GM21528 (cell line): ENCODE results near the gene MYH7.
"Not testable (repeated sequence)": the region's sequence is repeated elsewhere in the genome, so short reads cannot be mapped to it uniquely, and the experiment has no call there.

Source experiments
- ATAC-seq: cut with Tn5 transposase; IDR thresholded peaks from one replicate; pipeline ENCODE4 v1.9.1; 2021; ENCODE audit warnings: mild to moderate bottlenecking, moderate library complexity; ENCODE audit not compliant: unreplicated experiment, low FRiP score

Gene MYH7

GRCh38 chr14:23431486-23431885, 4.0 kb downstream of the MYH7 start:
- ATAC-seq, result no peak

- no peak for ATAC-seq
Observed at GRCh38 chr14:23430723-23431085, 4.8 kb downstream of the MYH7 start.

DNA sequence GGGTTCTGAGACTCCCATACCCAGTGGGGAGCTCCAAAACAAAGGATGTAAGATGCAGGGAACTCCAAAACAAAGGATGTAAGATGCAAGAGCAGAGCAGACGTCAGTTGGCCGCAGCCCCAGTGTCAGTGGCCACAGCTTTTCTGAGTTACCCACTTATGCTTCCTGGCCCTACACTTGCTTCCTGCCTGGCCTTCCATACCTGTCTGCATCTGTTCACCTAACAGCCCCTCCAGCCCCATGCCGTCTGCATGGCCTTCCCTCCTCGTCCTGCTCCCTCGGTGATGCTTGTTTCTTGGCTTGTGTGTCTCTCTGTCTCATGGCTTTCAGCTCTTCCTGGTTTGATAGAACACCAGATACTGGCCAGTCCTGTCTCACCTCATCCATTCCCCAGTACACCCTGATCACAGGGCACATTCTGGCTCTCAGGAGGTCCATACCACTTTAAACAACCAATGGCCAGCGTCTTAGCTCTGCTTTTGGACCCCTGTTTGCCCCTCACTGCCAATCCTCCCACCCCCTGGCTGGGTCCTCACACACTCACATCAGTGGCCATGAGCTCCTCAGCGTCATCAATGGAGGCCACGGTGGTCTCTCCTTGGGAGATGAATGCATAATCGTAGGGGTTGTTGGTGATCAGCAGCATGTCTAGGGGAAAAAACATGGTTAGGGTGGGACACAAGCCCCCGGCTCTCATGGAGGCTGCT, 5.3 kb downstream of the MYH7 start:
- ATAC-seq, result no peak

- ATAC-seq, result no peak
Observed at GRCh38 chr14:23428686-23429495, 6.6 kb downstream of the MYH7 start.

GRCh38 chr14:23425798-23426197, 9.7 kb downstream of the MYH7 start:
- ATAC-seq, result not testable (repeated sequence)

GRCh38 chr14:23425169-23425568, 10.3 kb downstream of the MYH7 start:
- no peak for ATAC-seq

- no peak for ATAC-seq
Observed at GRCh38 chr14:23423657-23424056, 11.8 kb downstream of the MYH7 start.

DNA sequence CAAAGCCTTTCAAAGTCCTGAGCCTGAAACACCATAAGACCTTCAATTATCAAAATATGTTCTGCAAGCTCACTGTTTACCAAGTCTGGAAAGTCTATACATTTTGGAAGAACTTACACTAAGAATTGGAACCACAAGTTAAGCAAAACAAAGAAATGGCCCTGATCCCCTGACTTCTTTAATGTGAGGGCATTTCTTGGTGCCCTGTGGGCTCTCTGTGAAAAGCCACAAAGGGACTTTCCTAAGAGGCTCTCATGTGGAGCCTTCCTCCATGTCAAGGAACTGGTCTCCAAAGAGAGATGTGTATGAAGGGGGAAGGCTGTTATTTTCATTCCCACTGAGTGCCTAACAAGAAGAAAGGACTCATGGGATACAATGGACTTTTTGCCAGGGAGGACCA, 13.9 kb downstream of the MYH7 start:
- no peak for ATAC-seq

- not testable (repeated sequence) for ATAC-seq
Observed at GRCh38 chr14:23419646-23420045, 15.8 kb downstream of the MYH7 start.

- no peak for ATAC-seq
Observed at GRCh38 chr14:23418021-23418420, 17.4 kb downstream of the MYH7 start.

GRCh38 chr14:23417269-23417668, 18.2 kb downstream of the MYH7 start:
- ATAC-seq, result not testable (repeated sequence)

DNA sequence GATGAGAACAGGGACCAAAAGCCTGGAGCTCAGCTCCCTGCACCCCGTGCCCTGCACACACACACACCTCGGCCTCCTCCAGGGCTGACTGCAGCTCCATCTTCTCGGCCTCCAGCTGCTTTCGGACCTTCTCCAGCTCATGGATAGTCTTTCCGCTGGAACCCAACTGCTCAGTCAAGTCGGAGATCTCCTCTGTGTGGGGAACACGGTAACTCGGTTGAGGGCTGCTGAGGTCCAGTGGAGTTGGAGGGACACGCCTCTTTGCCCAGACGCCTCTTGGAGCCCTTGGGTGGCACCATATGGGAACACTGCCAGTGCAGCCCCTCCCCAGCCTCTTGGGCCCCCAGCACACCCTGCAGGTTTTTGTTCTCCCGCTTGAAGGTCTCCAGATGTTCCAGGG, 18.7 kb downstream of the MYH7 start:
- no peak for ATAC-seq

DNA sequence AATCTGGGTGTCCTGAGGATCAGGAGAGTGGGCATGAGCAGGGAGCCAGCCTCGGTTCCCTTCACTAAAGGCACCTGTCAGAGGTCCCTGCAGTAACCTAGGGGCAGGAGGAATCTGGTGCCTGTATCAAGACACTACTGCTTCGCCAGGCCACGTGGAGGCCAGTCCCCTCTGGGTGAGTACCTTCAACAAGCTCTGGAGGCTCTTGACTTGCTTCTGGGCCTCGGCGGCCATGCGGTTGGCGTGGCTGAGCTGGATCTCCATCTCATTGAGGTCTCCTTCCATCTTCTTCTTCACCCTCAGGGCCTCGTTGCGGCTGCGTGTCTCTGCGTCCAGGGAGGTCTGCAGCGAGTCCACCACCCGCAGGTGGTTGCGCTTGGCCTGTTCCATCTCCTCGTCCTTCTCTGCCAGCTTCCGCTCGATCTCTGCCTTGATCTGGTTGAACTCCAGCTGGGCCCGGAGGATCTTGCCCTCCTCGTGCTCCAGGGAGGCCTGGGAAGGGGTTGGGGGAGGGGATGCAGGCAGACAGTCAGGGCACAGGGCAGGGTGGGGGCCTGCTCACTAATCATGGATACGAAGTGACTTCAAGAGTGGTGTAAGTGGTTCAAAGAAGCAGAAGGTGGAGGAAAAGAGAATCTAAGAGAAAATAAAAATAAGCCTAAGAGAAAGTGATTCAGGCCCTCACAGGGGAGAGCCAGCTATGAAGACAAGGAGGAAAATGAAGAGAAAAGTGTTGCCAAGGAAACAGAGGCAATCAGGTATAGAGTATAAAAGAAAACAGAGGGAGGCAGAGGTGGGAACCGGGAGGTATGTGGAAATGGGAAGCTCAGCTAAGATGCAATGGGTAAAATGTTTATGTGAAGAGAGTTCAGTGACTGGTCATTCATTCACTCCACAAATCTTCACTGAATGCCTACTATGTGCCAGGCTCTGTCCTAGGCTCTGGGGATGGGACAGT, 19.4 kb downstream of the MYH7 start:
- ATAC-seq, result no peak

GRCh38 chr14:23414906-23415820, 20.3 kb downstream of the MYH7 start:
- no peak for ATAC-seq

DNA sequence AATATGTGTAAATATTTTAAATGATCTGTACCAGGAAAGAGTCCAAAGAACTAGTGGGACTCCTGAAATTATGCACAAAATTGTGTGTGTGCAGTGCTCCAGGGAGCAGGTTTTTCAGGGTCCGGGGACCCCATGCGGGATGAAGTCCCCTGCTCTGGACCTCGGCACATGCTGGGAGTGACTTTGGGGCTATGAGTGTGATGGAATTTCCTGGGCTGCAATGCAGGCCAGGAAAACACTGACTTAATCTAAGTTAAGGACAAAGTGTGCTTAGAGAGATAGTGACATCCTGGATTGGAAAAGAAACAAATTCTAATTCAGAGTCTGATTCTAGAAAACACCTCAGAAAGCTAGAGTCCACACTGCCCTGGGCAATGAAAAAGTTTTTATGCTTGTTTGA, 21.2 kb downstream of the MYH7 start:
- ATAC-seq, result no peak

DNA sequence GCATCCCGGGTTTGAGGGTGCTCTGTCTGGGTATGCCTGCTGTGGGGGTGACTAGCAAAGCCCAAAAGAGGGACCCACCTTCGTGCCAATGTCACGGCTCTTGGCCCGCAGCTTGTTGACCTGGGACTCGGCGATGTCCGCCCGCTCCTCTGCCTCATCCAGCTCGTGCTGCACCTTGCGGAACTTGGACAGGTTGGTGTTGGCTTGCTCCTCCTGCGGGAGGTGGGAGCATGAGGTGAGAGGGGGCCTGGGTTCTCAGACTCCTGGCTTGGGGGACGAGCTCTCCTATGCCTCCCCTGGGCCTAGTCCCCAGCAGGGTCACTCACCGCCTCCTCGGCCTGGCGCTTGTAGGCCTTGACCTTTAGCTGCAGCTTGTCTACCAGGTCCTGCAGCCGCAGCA, 21.8 kb downstream of the MYH7 start:
- ATAC-seq, result no peak

GRCh38 chr14:23411563-23412525, 23.6 kb downstream of the MYH7 start:
- ATAC-seq, result no peak

- no peak for ATAC-seq
Observed at GRCh38 chr14:23409966-23410635, 25.4 kb downstream of the MYH7 start.
